HepG2 (cell line): Measurements from ENCODE around the gene BICDL2. TPM values are rescaled to one million over a fixed set of nuclear protein-coding genes. Genes with fewer than 3 reads are reported as not detected.

Source experiments
- ARHGAP35 ChIP-seq: sonication (generic); formaldehyde crosslinking; IDR thresholded peaks from 2 replicates; pipeline ENCODE4 v1.9.0; 2022; ENCODE audit warnings: mild to moderate bottlenecking, inconsistent platforms, moderate library complexity, missing genetic modification reagents, borderline replicate concordance
- ATF5 ChIP-seq: sonication (generic); formaldehyde crosslinking; IDR thresholded peaks from 2 replicates; pipeline ENCODE4 v1.4.0; 2020; ENCODE audit warnings: mild to moderate bottlenecking, low read depth, missing genetic modification reagents
- CREB1 ChIP-seq, 2 experiments: fragments of 450-650 bp in 1 of 2; IDR thresholded peaks; 2 replicates each; pipeline ENCODE4 v1.6.1; 2016 to 2017; ENCODE audit warnings: control low read depth in 1 of 2, mild to moderate bottlenecking in 1 of 2, missing compliant biosample characterization in 1 of 2, missing genetic modification characterization in 1 of 2
- KDM5B ChIP-seq: sonication (generic); formaldehyde crosslinking; IDR thresholded peaks from 2 replicates; pipeline ENCODE4 v1.4.0; 2020; ENCODE audit warnings: missing genetic modification reagents, mild to moderate bottlenecking, borderline replicate concordance
- MYC ChIP-seq: sonication (generic); formaldehyde crosslinking; IDR thresholded peaks from 2 replicates; pipeline ENCODE4 v1.9.0; 2021; ENCODE audit warnings: missing genetic modification reagents, borderline replicate concordance
- REL ChIP-seq: sonication (generic); formaldehyde crosslinking; conservative IDR thresholded peaks from 2 replicates; pipeline ENCODE4 v1.8.0; 2022; ENCODE audit warnings: mild to moderate bottlenecking, missing genetic modification reagents, moderate library complexity
- SRSF9 ChIP-seq: fragments of 200-400 bp; formaldehyde crosslinking; IDR thresholded peaks from 2 replicates; pipeline ENCODE4 v1.6.1; 2018; ENCODE audit warnings: borderline replicate concordance, mild to moderate bottlenecking, low read depth, low read length; ENCODE audit not compliant: insufficient read depth, poor library complexity, severe bottlenecking
- ZFP1 ChIP-seq: IDR thresholded peaks from 2 replicates; pipeline ENCODE4 v1.6.1; 2016
- ZFYVE20 ChIP-seq: sonication (generic); formaldehyde crosslinking; IDR thresholded peaks from 2 replicates; pipeline ENCODE4 v1.8.0; 2023; ENCODE audit warnings: low read depth, mild to moderate bottlenecking, moderate library complexity, missing genetic modification reagents, borderline replicate concordance
- ZNF350 ChIP-seq: sonication (generic); formaldehyde crosslinking; IDR thresholded peaks from 2 replicates; pipeline ENCODE4 v1.4.0; 2020; ENCODE audit warnings: mild to moderate bottlenecking, low read depth, missing genetic modification reagents, borderline replicate concordance
- ZNF646 ChIP-seq: sonication (generic); formaldehyde crosslinking; IDR thresholded peaks from 2 replicates; pipeline ENCODE4 v1.9.0; 2021; ENCODE audit warnings: mild to moderate bottlenecking, missing genetic modification reagents
- ZNF816 ChIP-seq: sonication (generic); formaldehyde crosslinking; IDR thresholded peaks from 2 replicates; pipeline ENCODE4 v1.8.0; 2022; ENCODE audit warnings: missing genetic modification reagents, mild to moderate bottlenecking, borderline replicate concordance
- polyA plus RNA-seq, 8 experiments: library from polyadenylated mRNA; depleted of rRNA in 3 of 8; stranded (reverse) in 7 of 8; unstranded in 1 of 8; fragments of >200 nt; fragmentation: Illumina TruSeq in 4 of 8; extraction: Trizol in 4 of 8; gene quantifications; 2 replicates each; pipeline versions ENCODE4 v1.2.1 to v1.2.3, GENCODE V29; 2011 to 2016; ENCODE audit warnings: low read depth in 4 of 8, missing spikeins in 1 of 8, mixed read lengths in 1 of 8; ENCODE audit not compliant: insufficient read depth in 1 of 8
- total RNA-seq, 5 experiments: library from RNA; depleted of rRNA; stranded (reverse); fragments of >200 nt; fragmentation: Illumina TruSeq; extraction: Trizol; gene quantifications; 2 replicates each; pipeline ENCODE4 v1.2.3, GENCODE V29; 2016; ENCODE audit warnings: low read depth in 1 of 5
- TF ChIP-seq, protein P1 (sequence below): sonication (generic); formaldehyde crosslinking; IDR thresholded peaks from 2 replicates; pipeline ENCODE4 v1.4.0; 2020; ENCODE audit warnings: missing genetic modification reagents
- TF ChIP-seq, protein P2 (sequence below): sonication (generic); formaldehyde crosslinking; IDR thresholded peaks from 2 replicates; pipeline ENCODE4 v1.5.0; 2020; ENCODE audit warnings: mild to moderate bottlenecking, missing genetic modification reagents, borderline replicate concordance

Gene BICDL2
- total and polyA plus RNA-seq, 2 of the 13 experiments (the other 11 are each of a cell fraction or from before 2014, with no cell fraction given), result 0.12 TPM; not detected in 1

DNA sequence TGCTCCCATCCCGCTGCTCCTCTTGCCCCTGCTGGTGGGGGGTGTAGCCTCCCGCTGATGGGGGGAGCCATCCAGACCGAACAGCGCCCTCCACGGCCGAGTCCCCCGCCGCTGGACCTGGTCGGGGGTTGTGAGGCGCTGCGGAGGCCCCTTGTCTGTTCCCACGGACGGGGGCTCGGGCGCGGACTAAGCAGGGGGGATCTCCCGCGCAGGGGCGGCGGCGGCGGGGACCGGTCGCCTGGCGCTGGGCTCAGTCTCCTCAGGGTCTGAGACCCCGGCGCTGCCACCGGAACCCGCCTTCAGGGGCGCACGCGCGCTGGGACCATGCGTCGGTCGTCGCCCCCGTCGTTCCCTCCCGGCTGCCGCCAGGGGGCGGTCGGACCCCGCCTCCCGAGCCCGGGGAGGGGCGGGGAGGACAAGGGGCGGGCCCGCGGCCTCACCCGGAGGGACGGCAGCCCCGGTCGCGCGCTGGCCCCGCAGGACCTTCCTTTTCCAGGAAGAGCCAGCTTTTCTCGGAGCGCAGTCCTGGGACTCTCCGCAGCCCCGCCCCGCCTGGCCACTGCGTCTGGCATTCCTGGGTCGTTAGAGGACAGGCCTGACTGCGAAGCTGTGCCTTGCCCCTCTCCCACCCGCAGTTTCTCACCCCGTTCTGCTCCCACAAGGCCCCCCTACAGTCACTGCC lies 22.4 kb upstream of the BICDL2 start (continued):
- TF ChIP-seq ZFP1 (CRISPR knock-in tag) (no peak), SRSF9 (no peak), ZFYVE20 (no peak), ZNF350 (0 out of 2 replicates have a peak, but pooled peaks have one; percentile 20), MYC (CRISPR knock-in tag) (peak; percentile 78), CREB1 (IDR thresholded peaks at IDR 0.05) (no peak), CREB1 (CRISPR knock-in tag; IDR thresholded peaks at IDR 0.05) (no peak), ZNF646 (CRISPR knock-in tag) (no peak), ATF5 (CRISPR knock-in tag) (peak; percentile 89), ARHGAP35 (CRISPR knock-in tag) (peak; percentile 22; the same call in 1 of the 2 replicates), ZNF816 (peak; percentile 55; the same call in 1 of the 2 replicates), REL (no peak), KDM5B (CRISPR knock-in tag) (peak; percentile 75; the same call in 1 of the 2 replicates)
- TF ChIP-seq, protein P1, sequence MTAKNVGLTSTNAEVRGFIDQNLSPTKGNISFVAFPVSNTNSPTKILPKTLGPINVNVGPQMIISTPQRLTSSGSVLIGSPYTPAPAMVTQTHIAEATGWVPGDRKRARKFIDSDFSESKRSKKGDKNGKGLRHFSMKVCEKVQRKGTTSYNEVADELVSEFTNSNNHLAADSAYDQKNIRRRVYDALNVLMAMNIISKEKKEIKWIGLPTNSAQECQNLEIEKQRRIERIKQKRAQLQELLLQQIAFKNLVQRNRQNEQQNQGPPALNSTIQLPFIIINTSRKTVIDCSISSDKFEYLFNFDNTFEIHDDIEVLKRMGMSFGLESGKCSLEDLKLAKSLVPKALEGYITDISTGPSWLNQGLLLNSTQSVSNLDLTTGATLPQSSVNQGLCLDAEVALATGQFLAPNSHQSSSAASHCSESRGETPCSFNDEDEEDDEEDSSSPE (CRISPR knock-in tag), result peak; percentile 66
- TF ChIP-seq, protein P2, sequence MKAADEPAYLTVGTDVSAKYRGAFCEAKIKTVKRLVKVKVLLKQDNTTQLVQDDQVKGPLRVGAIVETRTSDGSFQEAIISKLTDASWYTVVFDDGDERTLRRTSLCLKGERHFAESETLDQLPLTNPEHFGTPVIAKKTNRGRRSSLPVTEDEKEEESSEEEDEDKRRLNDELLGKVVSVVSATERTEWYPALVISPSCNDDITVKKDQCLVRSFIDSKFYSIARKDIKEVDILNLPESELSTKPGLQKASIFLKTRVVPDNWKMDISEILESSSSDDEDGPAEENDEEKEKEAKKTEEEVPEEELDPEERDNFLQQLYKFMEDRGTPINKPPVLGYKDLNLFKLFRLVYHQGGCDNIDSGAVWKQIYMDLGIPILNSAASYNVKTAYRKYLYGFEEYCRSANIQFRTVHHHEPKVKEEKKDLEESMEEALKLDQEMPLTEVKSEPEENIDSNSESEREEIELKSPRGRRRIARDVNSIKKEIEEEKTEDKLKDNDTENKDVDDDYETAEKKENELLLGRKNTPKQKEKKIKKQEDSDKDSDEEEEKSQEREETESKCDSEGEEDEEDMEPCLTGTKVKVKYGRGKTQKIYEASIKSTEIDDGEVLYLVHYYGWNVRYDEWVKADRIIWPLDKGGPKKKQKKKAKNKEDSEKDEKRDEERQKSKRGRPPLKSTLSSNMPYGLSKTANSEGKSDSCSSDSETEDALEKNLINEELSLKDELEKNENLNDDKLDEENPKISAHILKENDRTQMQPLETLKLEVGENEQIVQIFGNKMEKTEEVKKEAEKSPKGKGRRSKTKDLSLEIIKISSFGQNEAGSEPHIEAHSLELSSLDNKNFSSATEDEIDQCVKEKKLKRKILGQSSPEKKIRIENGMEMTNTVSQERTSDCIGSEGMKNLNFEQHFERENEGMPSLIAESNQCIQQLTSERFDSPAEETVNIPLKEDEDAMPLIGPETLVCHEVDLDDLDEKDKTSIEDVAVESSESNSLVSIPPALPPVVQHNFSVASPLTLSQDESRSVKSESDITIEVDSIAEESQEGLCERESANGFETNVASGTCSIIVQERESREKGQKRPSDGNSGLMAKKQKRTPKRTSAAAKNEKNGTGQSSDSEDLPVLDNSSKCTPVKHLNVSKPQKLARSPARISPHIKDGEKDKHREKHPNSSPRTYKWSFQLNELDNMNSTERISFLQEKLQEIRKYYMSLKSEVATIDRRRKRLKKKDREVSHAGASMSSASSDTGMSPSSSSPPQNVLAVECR (CRISPR knock-in tag), result peak; percentile 78; the same call in 1 of the 2 replicates
